Stimulated activated CD8-positive, alpha-beta memory T cell treated with anti-CD3 and anti-CD28 coated beads, Interleukin-2, amount 100 ng/mL, for 1 hour (primary cell): ENCODE data around the gene SPOCD1.

Experiments used
- DNase-seq, 2 donors: peaks; one replicate each; pipeline ENCODE4 v3.0.0-alpha.2; 2020; ENCODE audit warnings: low read depth in 2 of 2

The SPOCD1 gene

GRCh38 chr1:31755850-31756492 lies 59.9 kb downstream of the SPOCD1 start:
- no peak for DNase-seq

GRCh38 chr1:31755197-31755611 lies 60.6 kb downstream of the SPOCD1 start:
- no peak for DNase-seq

- DNase-seq = no peak
Measured at GRCh38 chr1:31754397-31754796, 61.4 kb downstream of the SPOCD1 start.

- no peak for DNase-seq
Measured at GRCh38 chr1:31753707-31754349, 62.0 kb downstream of the SPOCD1 start.

GRCh38 chr1:31752952-31753475 lies 62.8 kb downstream of the SPOCD1 start:
- no peak for DNase-seq

GRCh38 chr1:31752258-31752657 lies 63.6 kb downstream of the SPOCD1 start:
- no peak for DNase-seq

GRCh38 chr1:31751822-31752241 lies 64.0 kb downstream of the SPOCD1 start:
- DNase-seq = no peak

- DNase-seq = no peak
Measured at GRCh38 chr1:31750858-31751510, 64.8 kb downstream of the SPOCD1 start.

GRCh38 chr1:31749785-31750735 lies 65.8 kb downstream of the SPOCD1 start:
- no peak for DNase-seq

- no peak for DNase-seq
Measured at GRCh38 chr1:31748365-31748764, 67.5 kb downstream of the SPOCD1 start.

- DNase-seq = no peak
Measured at GRCh38 chr1:31747304-31747703, 68.5 kb downstream of the SPOCD1 start.

- DNase-seq = no peak
Measured at GRCh38 chr1:31746687-31747086, 69.1 kb downstream of the SPOCD1 start.

GRCh38 chr1:31745946-31746670 lies 69.7 kb downstream of the SPOCD1 start:
- DNase-seq = no peak

GRCh38 chr1:31745096-31745945 lies 70.5 kb downstream of the SPOCD1 start:
- peak in 1 of 2 donors; percentile 28 for DNase-seq

- no peak for DNase-seq
Measured at GRCh38 chr1:31744165-31744888, 71.5 kb downstream of the SPOCD1 start.

GRCh38 chr1:31742462-31743212 lies 73.2 kb downstream of the SPOCD1 start:
- no peak for DNase-seq
